NCI-H1694 treated with DMSO at 0.1 percent for 48 hours (cell line): Measurements from ENCODE around the gene EPHB3.

Source experiments
- DNase-seq: peaks from one replicate; lab custom pipeline; 2025; lab: John Stamatoyannopoulos, UW

EPHB3 gene

DNA sequence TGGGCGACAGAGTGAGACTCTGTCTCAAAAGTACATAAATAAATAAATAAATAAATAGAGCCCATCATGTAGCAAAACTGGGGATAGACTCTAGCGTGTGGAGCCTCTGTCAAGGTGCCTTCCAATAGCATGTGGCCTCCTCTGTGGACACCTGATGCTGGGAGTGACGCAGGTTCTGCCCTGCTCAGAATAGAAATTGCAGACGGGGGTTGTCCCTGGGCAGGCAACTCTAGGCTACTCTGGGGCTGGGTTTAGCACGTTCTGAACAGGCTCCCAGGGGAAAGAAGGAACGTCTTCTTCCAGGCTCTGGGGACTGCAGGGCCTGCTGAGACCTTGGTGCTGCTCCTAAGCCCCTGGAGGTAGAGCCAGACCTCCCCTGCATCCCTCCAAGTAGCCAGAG lies 65.3 kb downstream of the EPHB3 start:
- no peak for DNase-seq

DNA sequence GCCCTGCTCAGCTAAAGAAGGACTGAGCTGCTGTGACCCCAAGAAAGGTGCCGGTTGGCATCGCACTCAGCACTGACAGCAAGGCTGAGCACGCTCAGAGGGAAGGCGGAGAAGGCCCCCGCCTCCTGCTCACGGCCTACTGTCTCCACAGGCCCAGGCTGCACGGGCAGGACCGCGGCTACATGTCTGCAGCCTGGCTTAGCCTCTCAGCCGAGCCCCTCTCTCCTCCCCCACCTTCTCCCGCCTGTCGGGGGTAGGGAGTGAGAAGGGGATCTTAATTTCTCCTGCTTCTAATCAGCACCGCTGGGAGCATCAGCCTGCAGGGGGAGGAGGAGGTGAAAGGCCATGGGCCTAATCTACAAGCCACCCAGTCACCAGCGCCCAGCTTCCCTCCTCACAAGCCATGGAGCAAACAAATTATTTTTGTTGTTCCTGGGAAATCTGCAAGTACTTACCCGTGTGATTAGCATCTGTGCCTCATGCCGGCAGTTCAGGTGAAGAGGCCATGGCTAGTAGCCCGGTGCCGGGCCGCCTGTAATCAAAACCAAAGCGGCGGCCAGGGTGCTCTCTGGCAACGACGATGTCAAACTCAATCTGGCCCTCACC lies 68.1 kb downstream of the EPHB3 start:
- DNase-seq, result no peak

DNA sequence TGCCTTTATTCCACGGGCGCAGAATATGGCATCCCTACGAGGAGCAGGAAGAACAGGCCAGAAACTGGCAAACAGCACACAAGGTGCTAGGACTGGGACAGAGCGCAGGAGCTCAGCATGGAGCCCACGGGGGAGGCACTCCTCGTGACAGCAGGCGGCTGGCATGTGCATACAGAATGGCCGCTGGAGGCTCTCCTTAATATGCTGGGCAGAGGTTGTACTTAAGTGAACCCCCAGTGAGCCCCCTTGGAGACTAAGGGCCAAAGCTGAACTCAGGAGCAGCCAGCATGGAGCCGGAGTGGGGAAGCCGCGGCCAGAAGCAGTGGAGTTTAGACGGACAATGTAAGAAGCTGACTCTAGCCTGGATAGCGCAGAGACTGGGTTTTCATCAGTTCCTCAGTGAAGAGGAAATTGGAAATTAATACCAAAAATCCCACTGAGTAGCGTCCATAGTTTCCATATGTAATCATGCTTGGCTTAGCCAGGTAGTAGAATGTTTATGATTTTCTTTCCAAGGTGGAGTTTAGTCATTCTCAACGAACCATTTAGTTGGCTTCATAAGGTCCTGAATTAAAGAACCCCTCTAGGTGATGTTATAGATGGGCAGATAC lies 69.4 kb downstream of the EPHB3 start:
- no peak for DNase-seq

DNA sequence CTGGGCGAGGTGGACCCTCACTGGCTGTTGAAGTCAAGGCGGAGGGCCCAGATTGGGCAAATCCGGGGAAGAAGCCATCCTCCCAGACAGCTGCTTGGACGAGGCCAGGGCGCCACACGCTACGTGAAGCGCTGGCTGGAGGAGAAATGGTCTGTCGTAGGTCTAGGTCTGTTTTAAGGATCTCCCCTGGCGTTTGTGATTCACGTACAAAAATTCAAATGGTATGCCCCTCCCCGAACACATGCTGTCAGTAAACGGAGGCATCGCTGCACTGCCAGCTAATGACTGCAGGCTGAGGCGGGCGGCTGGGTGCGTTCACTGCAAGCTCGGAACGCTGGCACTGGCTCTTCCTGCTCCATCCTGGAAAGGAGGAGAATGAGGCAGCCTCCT lies 69.9 kb downstream of the EPHB3 start:
- DNase-seq, result no peak
